ENCODE data around the gene CFAP161.

- TF ChIP-seq CTCF (IDR thresholded peaks at IDR 0.05) (no peak), POLR2A (IDR thresholded peaks at IDR 0.05) (no peak), POLR2AphosphoS5 (IDR thresholded peaks at IDR 0.05) (no peak)
These were observed 31.5 kb downstream of the CFAP161 start for GRCh38 chr15:81165535-81165934.
